K562 (cell line): Measurements from ENCODE around the gene DTL. TPM values are rescaled to one million over a fixed set of nuclear protein-coding genes. Genes with fewer than 3 reads are reported as not detected.
A peak's percentile ranks its signal among the peaks of the same experiment; 100 is the strongest.
"Not testable (repeated sequence)": the region's sequence is repeated elsewhere in the genome, so short reads cannot be mapped to it uniquely, and the experiment has no call there.

ENCODE experiments used
- ATAC-seq: fragments of 200-7000 bp; cut with Tn5 transposase; 3 replicates; pipeline ENCODE4 v1.9.1; 2020; ENCODE audit warnings: moderate library complexity
- BruUV-seq: library from RNA; stranded (reverse); fragments of 400-500 nt; replicated peaks from 2 replicates; lab custom pipeline; 2021; lab: Mats Ljungman, UMichigan
- CTCF ChIA-PET: fragments of 300-600 bp; formaldehyde crosslinking; extraction: SDS; loops from one replicate; lab custom pipeline; 2021; ENCODE audit warnings: low intra/inter-chr PET ratio; lab: Yijun Ruan, JAX
- POLR2A ChIA-PET: fragments of 300-600, 350-650 bp; sonication (Branson Sonifier 250); formaldehyde crosslinking; extraction: SDS; loops from one replicate; lab custom pipeline; 2021; ENCODE audit warnings: antibody characterized with exemption, inconsistent platforms; lab: Yijun Ruan, JAX
- DNase-seq, 4 experiments: peaks; one replicate each; pipeline versions ENCODE4 v3.0.0 to v3.0.0-alpha.2; 2011 to 2018; ENCODE audit warnings: low spot score in 3 of 4, mixed read lengths in 3 of 4; ENCODE audit errors: extremely low read depth in 1 of 4
- FAIRE-seq: peaks from 2 replicates; lab custom pipeline; 2011; peaks lifted over from hg19 to GRCh38; lab: Jason Lieb, UNC
- H2AFZ ChIP-seq: 2 replicates; pipeline ENCODE4 v1.6.0; 2011; ENCODE audit warnings: low read depth, low read length, control low read depth, inconsistent platforms
- H3K27ac ChIP-seq: fragments of 200-600 bp; 3 replicates; pipeline ENCODE4 v1.8.0; 2011; ENCODE audit warnings: low read depth, mild to moderate bottlenecking, control low read depth, inconsistent platforms, low read length, moderate library complexity, mixed read lengths; ENCODE audit errors: extremely low read depth
- H3K27me3 ChIP-seq, 2 experiments: fragments of 300-600 bp in 1 of 2; 2 replicates in 1 of 2; 3 replicates in 1 of 2; pipeline versions ENCODE4 v1.6.0 to v1.8.0; 2011; ENCODE audit warnings: inconsistent platforms in 2 of 2, low read length in 2 of 2, mild to moderate bottlenecking in 1 of 2, mixed read lengths in 1 of 2, moderate library complexity in 1 of 2; ENCODE audit not compliant: control insufficient read depth in 2 of 2, insufficient read depth in 2 of 2
- H3K36me3 ChIP-seq: fragments of 300-600 bp; 3 replicates; pipeline ENCODE4 v1.8.0; 2011; ENCODE audit warnings: mild to moderate bottlenecking, low read length, inconsistent platforms; ENCODE audit not compliant: control insufficient read depth, insufficient read depth
- H3K4me1 ChIP-seq, 2 experiments: fragments of 200-600 bp in 1 of 2; replicated peaks in 1 of 2; 2 replicates in 1 of 2; 3 replicates in 1 of 2; pipeline versions ENCODE4 v1.5.1 to v1.8.0; 2011; ENCODE audit warnings: inconsistent platforms in 2 of 2, low read length in 2 of 2, mild to moderate bottlenecking in 1 of 2, mixed read lengths in 1 of 2, moderate library complexity in 1 of 2; ENCODE audit not compliant: control insufficient read depth in 2 of 2, insufficient read depth in 2 of 2
- H3K4me2 ChIP-seq: 2 replicates; pipeline ENCODE4 v1.6.1; 2011; ENCODE audit warnings: low read length, control low read depth, inconsistent platforms, mixed read lengths; ENCODE audit not compliant: insufficient read depth
- H3K4me3 ChIP-seq: fragments of 200-600 bp; sonication (generic), shearing (Covaris generic); 2 replicates; pipeline ENCODE4 v1.5.1; 2016; ENCODE audit warnings: control low read depth, inconsistent platforms
- H3K79me2 ChIP-seq: fragments of 200-600 bp; 3 replicates; pipeline ENCODE4 v1.8.0; 2011; ENCODE audit warnings: low read length, inconsistent platforms; ENCODE audit not compliant: control insufficient read depth, insufficient read depth
- H3K9ac ChIP-seq, 2 experiments: 2 replicates each; pipeline versions ENCODE4 v1.6.0 to v1.6.1; 2011; ENCODE audit warnings: low read depth in 2 of 2, low read length in 2 of 2, control low read depth in 1 of 2, inconsistent platforms in 1 of 2, mild to moderate bottlenecking in 1 of 2, mixed read lengths in 1 of 2; ENCODE audit not compliant: insufficient read depth in 1 of 2
- H3K9me1 ChIP-seq: one replicate; pipeline ENCODE4 v1.6.0; 2011; ENCODE audit warnings: inconsistent platforms, mild to moderate bottlenecking, low read length, moderate library complexity; ENCODE audit not compliant: control insufficient read depth, insufficient read depth
- H3K9me3 ChIP-seq: replicated peaks from 2 replicates; pipeline ENCODE4 v1.5.1; 2011; ENCODE audit warnings: low read depth, low read length, inconsistent platforms; ENCODE audit not compliant: control insufficient read depth, insufficient read depth
- H4K20me1 ChIP-seq: replicated peaks from 2 replicates; pipeline ENCODE4 v1.6.1; 2011; ENCODE audit warnings: low read length, inconsistent platforms, mixed read lengths; ENCODE audit not compliant: control insufficient read depth, insufficient read depth
- ADNP ChIP-seq: fragments of 200-800 bp; sonication (Bioruptor generic); IDR thresholded peaks from 2 replicates; pipeline ENCODE4 v1.6.1; 2016; ENCODE audit warnings: missing genetic modification characterization, missing compliant biosample characterization
- BCOR ChIP-seq: fragments of 450-650 bp; IDR thresholded peaks from 2 replicates; pipeline ENCODE4 v1.6.1; 2016
- CBX3 ChIP-seq, 2 experiments: IDR thresholded peaks; 1 replicate in 1 of 2; 2 replicates in 1 of 2; pipeline ENCODE4 v1.6.1; 2012; ENCODE audit warnings: inconsistent platforms in 2 of 2, low read length in 2 of 2, borderline replicate concordance in 1 of 2, control low read depth in 1 of 2
- LCOR ChIP-seq: sonication (generic); formaldehyde crosslinking; IDR thresholded peaks from 2 replicates; pipeline ENCODE4 v1.8.0; 2022; ENCODE audit warnings: mild to moderate bottlenecking, missing genetic modification reagents
- NCOA6 ChIP-seq: fragments of 450-650 bp; IDR thresholded peaks from 2 replicates; pipeline ENCODE4 v1.6.1; 2017; ENCODE audit warnings: mild to moderate bottlenecking
- PCBP1 ChIP-seq: fragments of 200-400 bp; formaldehyde crosslinking; IDR thresholded peaks from 2 replicates; pipeline ENCODE4 v1.6.1; 2018; ENCODE audit warnings: mild to moderate bottlenecking, low read depth, low read length; ENCODE audit not compliant: poor library complexity, severe bottlenecking
- POLR2A ChIP-seq: fragments of 450-650 bp; conservative IDR thresholded peaks from 2 replicates; pipeline ENCODE4 v1.6.1; 2016
- RBM17 ChIP-seq: fragments of 200-400 bp; formaldehyde crosslinking; IDR thresholded peaks from 2 replicates; pipeline ENCODE4 v1.6.1; 2017; ENCODE audit warnings: low read depth, mild to moderate bottlenecking, low read length, borderline replicate concordance
- RBM25 ChIP-seq: fragments of 200-400 bp; formaldehyde crosslinking; IDR thresholded peaks from 2 replicates; pipeline ENCODE4 v1.6.1; 2018; ENCODE audit warnings: low read length, low read depth, moderate library complexity; ENCODE audit not compliant: severe bottlenecking
- SMARCA5 ChIP-seq: fragments of 450-650 bp; IDR thresholded peaks from 2 replicates; pipeline ENCODE4 v1.6.1; 2016
- SRSF7 ChIP-seq: fragments of 200-400 bp; formaldehyde crosslinking; optimal IDR thresholded peaks from 2 replicates; pipeline ENCODE3; 2017; ENCODE audit warnings: mild to moderate bottlenecking, low read depth, low read length
- ZBTB8A ChIP-seq: fragments of 450-650 bp; IDR thresholded peaks from 2 replicates; pipeline ENCODE4 v1.6.1; 2018; ENCODE audit warnings: mild to moderate bottlenecking, moderate library complexity; ENCODE audit not compliant: partially characterized antibody
- ZFPM2 ChIP-seq: fragments of 250-450 bp; sonication (Bioruptor Pico); IDR thresholded peaks from 2 replicates; pipeline ENCODE4 v1.5.1; 2022; ENCODE audit warnings: mild to moderate bottlenecking
- ZNF146 ChIP-seq: IDR thresholded peaks from one replicate; pipeline ENCODE4 v1.6.1; 2018; ENCODE audit warnings: missing compliant biosample characterization; ENCODE audit not compliant: unreplicated experiment
- ZNF311 ChIP-seq: fragments of 250-450 bp; sonication (Bioruptor Pico); IDR thresholded peaks from 2 replicates; pipeline ENCODE4 v1.4.0; 2020; ENCODE audit warnings: mild to moderate bottlenecking, moderate library complexity
- ZNF316 ChIP-seq: fragments of 450-650 bp; IDR thresholded peaks from 2 replicates; pipeline ENCODE4 v1.6.1; 2016
- WGBS: fragments of 100-300 bp; shearing (Covaris generic); methylation state at CpG from one replicate; pipeline ENCODE4 v1.1.6; 2016; ENCODE audit warnings: low coverage, mixed read lengths; ENCODE audit not compliant: insufficient coverage; ENCODE audit errors: missing lambda C conversion rate; 5-methylcytosine and 5-hydroxymethylcytosine counted together
- in situ Hi-C: fragments of 300-500 bp; cut with MboI; formaldehyde crosslinking; loops from 4 replicates; pipeline ENCODE4 v1.15.0; 2018; ENCODE audit warnings: inconsistent platforms, mixed read lengths
- intact Hi-C: fragments of 100-400 bp; cut with micrococcal nuclease; formaldehyde crosslinking; loops from 2 replicates; pipeline ENCODE4 v1.14.2; 2022
- polyA plus RNA-seq, 8 experiments: library from polyadenylated mRNA; depleted of rRNA in 4 of 8; stranded (reverse) in 5 of 8; unstranded in 3 of 8; fragments of >200 nt; fragmentation: Nextera tagmentation in 2 of 8; fragmentation: Illumina TruSeq in 1 of 8; extraction: Ambion mirVana in 2 of 8; extraction: Trizol in 1 of 8; gene quantifications; 2 replicates each; pipeline versions ENCODE4 v1.2.1 to v1.2.3, GENCODE V29; 2011 to 2014; ENCODE audit warnings: inconsistent platforms in 1 of 8, missing spikeins in 1 of 8
- total RNA-seq, 7 experiments: library from RNA; depleted of rRNA in 6 of 7; stranded (reverse); fragments of >200 nt in 6 of 7; fragmentation: Illumina TruSeq in 2 of 7; extraction: Trizol in 2 of 7; gene quantifications; 2 replicates each; pipeline versions ENCODE4 v1.2.1 to v1.2.3, GENCODE V29; 2011 to 2021; ENCODE audit warnings: low replicate concordance in 1 of 7

The DTL gene
- total and polyA plus RNA-seq, 9 of the 15 experiments (the other 6 are each of a cell fraction or from before 2014, with no cell fraction given) = 38.3 to 81.0 (median 63.2) TPM

DNA sequence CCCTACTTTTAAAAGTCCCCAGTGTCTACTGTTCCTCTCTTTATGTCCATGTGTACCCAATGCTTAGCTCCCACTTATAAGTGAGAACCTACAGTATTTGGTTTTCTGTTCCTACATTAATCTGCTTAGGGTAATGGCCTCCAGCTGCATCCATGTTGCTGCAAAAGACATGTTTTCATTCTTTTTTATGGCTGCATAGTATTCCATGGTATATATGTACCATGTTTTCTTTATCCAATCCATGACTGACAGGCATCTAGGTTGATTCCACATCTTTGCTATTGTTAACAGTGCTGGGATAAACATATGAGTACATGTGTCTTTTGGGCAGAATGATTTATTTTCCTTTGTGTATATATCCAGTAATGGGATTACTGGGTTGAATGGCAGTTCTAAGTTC lies 12.6 kb upstream of the DTL start:
- intact Hi-C loops = not testable (repeated sequence)

DNA sequence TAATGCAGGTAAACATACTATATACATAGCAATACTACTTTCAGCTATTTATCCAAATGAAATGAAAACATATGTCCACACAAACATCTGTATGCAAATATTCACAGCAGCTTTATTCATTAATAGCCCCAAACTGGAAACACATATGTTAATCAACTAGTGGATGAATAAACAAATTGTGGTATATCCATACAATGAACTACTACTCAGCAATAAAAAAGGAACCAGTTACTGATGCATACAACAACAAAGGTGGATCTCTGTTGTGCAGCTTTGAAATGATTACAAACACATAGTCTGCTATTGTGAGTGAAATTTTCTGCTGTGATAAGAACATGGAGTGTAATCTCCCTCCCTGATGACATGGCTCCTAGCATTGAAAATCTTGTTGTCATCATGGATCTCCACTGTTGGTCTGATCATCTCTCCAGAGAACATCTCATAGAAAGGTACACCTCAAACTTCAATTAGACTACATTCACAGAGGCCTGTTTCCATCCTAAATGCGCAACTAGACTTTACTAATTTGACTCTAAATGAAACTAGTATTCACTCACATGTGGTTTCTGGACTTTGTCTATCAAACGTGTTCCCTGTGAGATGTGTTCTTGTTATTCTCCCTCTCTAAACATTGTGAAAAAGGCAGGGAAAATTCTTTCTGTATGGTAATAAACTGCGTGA lies 10.9 kb upstream of the DTL start:
- no peak for DNase-seq
- Histone ChIP-seq H4K20me1 (no peaks in the 10 kb centered on the region), H3K4me2 (no peak overlapping the region), H3K9ac (no peak overlapping the region), H3K4me1 (no peaks in the 10 kb centered on the region; a peak in 1 of 5 replicates), H3K9me1 (no peaks in the 10 kb centered on the region), H2AFZ (no peak overlapping the region), H3K4me3 (no peak overlapping the region), H3K27ac (no peak overlapping the region), H3K36me3 (peaks cover 33% of the 10 kb centered on the region), H3K79me2 (peaks cover 88% of the 10 kb centered on the region), H3K9me3 (peaks cover 7% of the 10 kb centered on the region; the same call in 1 of the 2 replicates), H3K27me3 (no peaks in the 10 kb centered on the region)
- in situ Hi-C loops = loop anchor here (25.0 kb wide), 1 partner anchor 337 kb away; the partner anchor contains the start of gene NEK2
- no peak for ATAC-seq
- intact Hi-C loops = no loop called here
- 98% methylated on average over 3 of the region's 3 CpGs for WGBS
- ChIA-PET CTCF (interaction anchor here (0.6 kb wide), 1 partner anchor 310 kb away, joined by 3 read pairs; no protein-coding TSS in a partner anchor), POLR2A (no interaction called here)
- BruUV-seq = no TSS peak
- FAIRE-seq = no peak
- TF ChIP-seq ZNF316 (peak; percentile 44; the same call in 1 of the 2 replicates), NCOA6 (no peak), RBM17 (no peak), SRSF7 (no peak), CBX3 (IDR thresholded peaks at IDR 0.05; ENCODE audit: borderline replicate concordance in 1 of 2, low read length in 2 of 2) (peak in 1 of 2 experiments; percentile 75; a peak in 2 of 3 replicates), LCOR (CRISPR knock-in tag) (no peak), ZNF146 (CRISPR knock-in tag) (peak; percentile 90), ZBTB8A (no peak), ZNF311 (CRISPR knock-in tag) (no peak), PCBP1 (no peak), ZFPM2 (CRISPR knock-in tag) (no peak), RBM25 (peak; percentile 87)

More for the DNA sequence above, 12.6 kb upstream of the DTL start:
- H3K27me3 ChIP-seq, H4K20me1 ChIP-seq, ATAC-seq, in situ Hi-C loops, FAIRE-seq, H3K27ac ChIP-seq, H3K4me3 ChIP-seq, CTCF ChIA-PET, H3K4me1 ChIP-seq, H3K9me1 ChIP-seq, DNase-seq, H3K4me2 ChIP-seq, H2AFZ ChIP-seq, H3K9me3 ChIP-seq, BruUV-seq, H3K9ac ChIP-seq: not testable (repeated sequence)
- POLR2A ChIA-PET = interaction anchor here (1.4 kb wide), 1 partner anchor 13 kb away, joined by 3 read pairs; no protein-coding TSS in a partner anchor
- peak; percentile 58; the same call in 1 of the 2 replicates for TF ChIP-seq ADNP (tag)
- 0 out of 2 replicates have a peak, but pooled peaks have one; percentile 24 for TF ChIP-seq POLR2A
- peak; percentile 37; the same call in 1 of the 2 replicates for TF ChIP-seq BCOR
- 0 out of 2 replicates have a peak, but pooled peaks have one; percentile 16 for TF ChIP-seq SMARCA5
- TF ChIP-seq RBM25 = peak; percentile 43
- TF ChIP-seq ZNF146 (CRISPR knock-in tag) = peak; percentile 99
- Histone ChIP-seq H3K79me2 (peaks cover 71% of the 10 kb centered on the region), H3K36me3 (peaks cover 35% of the 10 kb centered on the region)
